B cell (primary cell): ENCODE measurements around the gene WDFY4. TPM values are rescaled to one million over a fixed set of nuclear protein-coding genes. Genes with fewer than 3 reads are reported as not detected.

Experiments used
- ATAC-seq: fragments of 200-7000 bp; cut with Tn5 transposase; one replicate; pipeline ENCODE4 v1.10.0; 2021; ENCODE audit warnings: low read depth, mild to moderate bottlenecking, moderate number of reproducible peaks, moderate library complexity
- CTCF ChIA-PET: fragments of 350-600 bp; sonication (Branson Sonifier 250); formaldehyde crosslinking; loops from one replicate; lab custom pipeline; 2021; ENCODE audit warnings: antibody characterized with exemption, inconsistent platforms; lab: Charles Lee
- POLR2A ChIA-PET: fragments of 350-600 bp; sonication (Branson Sonifier 250); formaldehyde crosslinking; loops from one replicate; lab custom pipeline; 2021; ENCODE audit warnings: antibody characterized with exemption; lab: Charles Lee
- DNase-seq: peaks from one replicate; pipeline ENCODE4 v3.0.0; 2013
- H2AFZ ChIP-seq: 2 replicates; pipeline ENCODE4 v1.6.1; 2012; ENCODE audit warnings: mild to moderate bottlenecking, low read depth, low read length; ENCODE audit not compliant: insufficient read depth, poor library complexity, severe bottlenecking
- H3K27ac ChIP-seq, 2 donors: 1 replicate in 1 of 2; 2 replicates in 1 of 2; pipeline ENCODE4 v1.5.1; 2012 to 2013; ENCODE audit warnings: low read length in 2 of 2, mild to moderate bottlenecking in 2 of 2, moderate library complexity in 1 of 2
- H3K27me3 ChIP-seq, 4 experiments: fragments of 200-600 bp in 1 of 4; sonication (generic) in 1 of 4; replicated peaks in 1 of 4; 1 replicate in 2 of 4; 2 replicates in 2 of 4; pipeline versions ENCODE4 v1.6.1 to v1.7.0; 2013 to 2016; ENCODE audit warnings: low read length in 3 of 4, mild to moderate bottlenecking in 2 of 4, mixed read lengths in 1 of 4, moderate library complexity in 1 of 4; ENCODE audit not compliant: insufficient read depth in 4 of 4, control insufficient read depth in 3 of 4; ENCODE audit errors: control extremely low read depth in 1 of 4
- H3K36me3 ChIP-seq, 2 experiments: replicated peaks in 1 of 2; 1 replicate in 1 of 2; 2 replicates in 1 of 2; pipeline versions ENCODE4 v1.6.1 to v1.7.1; 2013; ENCODE audit warnings: low read length in 1 of 2; ENCODE audit not compliant: insufficient read depth in 2 of 2, control insufficient read depth in 1 of 2; ENCODE audit errors: control extremely low read depth in 1 of 2, extremely low read depth in 1 of 2
- H3K4me1 ChIP-seq, 2 donors: fragments of 200-600 bp in 1 of 2; sonication (generic) in 1 of 2; 1 replicate in 1 of 2; 2 replicates in 1 of 2; pipeline versions ENCODE4 v1.5.1 to v1.6.1; 2013 to 2017; ENCODE audit warnings: low read length in 2 of 2; ENCODE audit not compliant: control insufficient read depth in 2 of 2, insufficient read depth in 2 of 2
- H3K4me2 ChIP-seq: replicated peaks from 2 replicates; pipeline ENCODE3; 2012; ENCODE audit warnings: mild to moderate bottlenecking, low read depth, low read length; ENCODE audit not compliant: poor library complexity, severe bottlenecking
- H3K4me3 ChIP-seq, 5 experiments: fragments of 200-600 bp in 1 of 5; sonication (generic) in 1 of 5; 1 replicate in 3 of 5; 2 replicates in 2 of 5; pipeline versions ENCODE4 v1.5.1 to v1.7.0; 2011 to 2016; ENCODE audit warnings: low read length in 4 of 5, mild to moderate bottlenecking in 4 of 5, low read depth in 2 of 5, control low read depth in 1 of 5, moderate library complexity in 1 of 5; ENCODE audit not compliant: insufficient read depth in 1 of 5; ENCODE audit errors: control extremely low read depth in 1 of 5, extremely low read depth in 1 of 5
- H3K79me2 ChIP-seq: fragments of 200-600 bp; sonication (generic); one replicate; pipeline ENCODE4 v1.6.0; 2016; ENCODE audit warnings: low read length; ENCODE audit not compliant: control insufficient read depth, insufficient read depth
- H3K9ac ChIP-seq: fragments of 200-600 bp; sonication (generic); 2 replicates; pipeline ENCODE4 v1.6.1; 2017; ENCODE audit warnings: mild to moderate bottlenecking, low read length, moderate library complexity
- H3K9me3 ChIP-seq, 3 donors: one replicate each; pipeline versions ENCODE4 v1.6.1 to v1.7.1; 2013; ENCODE audit warnings: low read length in 2 of 3; ENCODE audit not compliant: control insufficient read depth in 2 of 3, insufficient read depth in 1 of 3; ENCODE audit errors: control extremely low read depth in 1 of 3
- H4K20me1 ChIP-seq: 2 replicates; pipeline ENCODE4 v1.6.0; 2012; ENCODE audit warnings: mild to moderate bottlenecking, low read length; ENCODE audit not compliant: insufficient read depth, control insufficient read depth, poor library complexity, severe bottlenecking
- H3K27ac Mint-ChIP-seq: one replicate; pipeline ENCODE4 v1.8.0; 2021; ENCODE audit warnings: mixed read lengths
- H3K27me3 Mint-ChIP-seq: one replicate; pipeline ENCODE4 v1.8.0; 2021; ENCODE audit warnings: mixed read lengths
- H3K4me1 Mint-ChIP-seq: one replicate; pipeline ENCODE4 v1.8.0; 2021; ENCODE audit warnings: mixed read lengths
- H3K4me3 Mint-ChIP-seq: one replicate; pipeline ENCODE4 v1.8.0; 2021; ENCODE audit warnings: mixed read lengths
- H3K9me3 Mint-ChIP-seq: one replicate; pipeline ENCODE4 v1.8.0; 2022; ENCODE audit warnings: mixed read lengths; ENCODE audit not compliant: insufficient read depth
- EZH2 ChIP-seq: IDR thresholded peaks from 2 replicates; pipeline ENCODE4 v1.6.1; 2012; ENCODE audit warnings: borderline replicate concordance, low read depth, mild to moderate bottlenecking, moderate library complexity, low read length; ENCODE audit not compliant: insufficient read depth, poor library complexity, severe bottlenecking
- WGBS: methylation state at CpG from one replicate; pipeline ENCODE4 v1.1.5; 2013; ENCODE audit warnings: missing lambda C conversion rate; ENCODE audit not compliant: insufficient coverage; 5-methylcytosine and 5-hydroxymethylcytosine counted together
- intact Hi-C: fragments of 100-400 bp; cut with micrococcal nuclease; formaldehyde crosslinking; loops from one replicate; pipeline ENCODE4 v1.10.0; 2022
- polyA plus RNA-seq: library from polyadenylated mRNA; depleted of rRNA; stranded (reverse); fragments of >200 nt; gene quantifications from 2 replicates; pipeline ENCODE4 v1.2.3, GENCODE V29; 2012
- total RNA-seq, 2 donors: library from RNA; stranded (reverse); fragments of 120-200 nt in 1 of 2; gene quantifications; 1 replicate in 1 of 2; 2 replicates in 1 of 2; pipeline versions ENCODE4 v1.2.3 to v1.2.4, GENCODE V29; 2013 to 2022
- TF ChIP-seq, protein P1 (sequence below): fragments of 200-600 bp; IDR thresholded peaks from one replicate; pipeline ENCODE4 v1.8.0; 2022; ENCODE audit warnings: antibody characterized with exemption, mild to moderate bottlenecking

WDFY4 gene
- total and polyA plus RNA-seq, 2 donors (not counting 1 experiment from before 2014, with no cell fraction given), result 262 to 560 TPM

DNA sequence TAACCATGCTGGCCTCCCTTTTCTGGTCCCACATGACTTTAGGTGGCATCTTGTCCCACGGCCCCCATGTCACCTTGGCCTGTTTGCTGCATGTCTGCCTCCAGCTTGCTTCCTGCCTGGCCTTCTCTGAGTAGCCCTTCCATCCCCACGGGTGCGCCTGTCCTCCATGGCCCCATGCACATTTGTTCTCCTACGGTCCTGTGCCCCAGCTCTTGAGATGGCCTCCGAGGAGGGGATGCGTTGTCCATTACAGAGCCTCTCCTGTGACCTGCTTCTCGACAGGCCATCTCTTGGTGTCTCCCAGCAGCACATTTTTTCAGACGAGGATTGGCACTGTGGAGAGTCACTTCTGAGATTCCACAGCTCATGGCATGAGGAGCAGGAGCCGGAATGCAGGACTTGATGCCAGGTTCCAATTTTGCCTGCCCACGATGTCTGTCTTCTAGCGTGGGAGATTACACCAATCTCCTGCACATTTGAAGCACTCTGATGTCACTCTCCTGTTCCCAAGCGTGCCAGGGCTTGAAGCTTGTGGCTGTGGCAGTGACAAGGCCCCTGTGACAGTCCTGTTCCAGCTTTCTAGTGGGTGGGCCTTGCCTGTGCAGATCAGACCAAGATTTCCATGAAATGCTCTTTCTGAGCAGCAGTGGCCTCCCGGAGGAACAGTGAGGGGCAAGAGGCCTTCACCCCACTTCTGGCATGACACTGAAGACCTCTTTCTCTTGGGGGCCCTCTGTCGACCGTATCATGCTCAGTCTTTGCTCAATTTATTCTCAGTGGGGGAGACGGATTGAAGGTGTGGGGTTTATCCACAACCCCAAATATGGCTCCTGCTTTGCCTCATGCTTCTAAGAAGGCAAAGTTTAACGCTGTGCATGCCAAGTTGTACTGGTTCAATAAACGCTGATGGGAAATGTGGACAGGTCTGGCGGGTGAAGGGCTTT lies 13.4 kb downstream of the WDFY4 start:
- DNase-seq (no peak), ATAC-seq (no peak)
- H2AFZ ChIP-seq, result no peak overlapping the region
- POLR2A ChIA-PET, result interaction anchor here (0.6 to 2.0 kb wide), 2 partner anchors 13 to 42 kb away, joined by 3 to 10 read pairs; partner anchors contain the start of gene WDFY4
- TF ChIP-seq EZH2, result no peak
- TF ChIP-seq, protein P1, sequence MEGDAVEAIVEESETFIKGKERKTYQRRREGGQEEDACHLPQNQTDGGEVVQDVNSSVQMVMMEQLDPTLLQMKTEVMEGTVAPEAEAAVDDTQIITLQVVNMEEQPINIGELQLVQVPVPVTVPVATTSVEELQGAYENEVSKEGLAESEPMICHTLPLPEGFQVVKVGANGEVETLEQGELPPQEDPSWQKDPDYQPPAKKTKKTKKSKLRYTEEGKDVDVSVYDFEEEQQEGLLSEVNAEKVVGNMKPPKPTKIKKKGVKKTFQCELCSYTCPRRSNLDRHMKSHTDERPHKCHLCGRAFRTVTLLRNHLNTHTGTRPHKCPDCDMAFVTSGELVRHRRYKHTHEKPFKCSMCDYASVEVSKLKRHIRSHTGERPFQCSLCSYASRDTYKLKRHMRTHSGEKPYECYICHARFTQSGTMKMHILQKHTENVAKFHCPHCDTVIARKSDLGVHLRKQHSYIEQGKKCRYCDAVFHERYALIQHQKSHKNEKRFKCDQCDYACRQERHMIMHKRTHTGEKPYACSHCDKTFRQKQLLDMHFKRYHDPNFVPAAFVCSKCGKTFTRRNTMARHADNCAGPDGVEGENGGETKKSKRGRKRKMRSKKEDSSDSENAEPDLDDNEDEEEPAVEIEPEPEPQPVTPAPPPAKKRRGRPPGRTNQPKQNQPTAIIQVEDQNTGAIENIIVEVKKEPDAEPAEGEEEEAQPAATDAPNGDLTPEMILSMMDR, result no peak
- H3K36me3 ChIP-seq, result peaks cover 0 to 89% of the 10 kb centered on the region in 2 experiments
- H3K9me3 Mint-ChIP-seq, result no peaks in the 10 kb centered on the region
- H3K79me2 ChIP-seq, result peaks cover 100% of the 10 kb centered on the region
- no peaks in the 10 kb centered on the region for H3K27me3 Mint-ChIP-seq
- H3K4me3 ChIP-seq, result no peak overlapping the region
- peaks cover 89 to 99% of the 10 kb centered on the region in 2 donors for H3K4me1 ChIP-seq
- peaks cover 100% of the 10 kb centered on the region for H4K20me1 ChIP-seq
- peaks cover 95% of the 10 kb centered on the region for H3K4me1 Mint-ChIP-seq
- H3K9ac ChIP-seq, result no peak overlapping the region
- peak overlapping the region; percentile 6 for H3K4me2 ChIP-seq
- CTCF ChIA-PET, result interaction anchor here (0.9 to 15.9 kb wide), 5 partner anchors 9 to 36 kb away, joined by 3 to 521 read pairs (median 4); partner anchors contain the start of gene WDFY4
- no peaks in the 10 kb centered on the region for H3K27me3 ChIP-seq
- intact Hi-C loops, result no loop called here
- peak overlapping the region in 1 of 2 donors; percentile 68 for H3K27ac ChIP-seq
- H3K27ac Mint-ChIP-seq, result peak overlapping the region; percentile 84
- WGBS, result 90% methylated on average over 16 of the region's 19 CpGs
- peak overlapping the region; percentile 49 for H3K4me3 Mint-ChIP-seq
- H3K9me3 ChIP-seq, result no peaks in the 10 kb centered on the region
